ENCODE data around the gene CLEC11A. TPM values are rescaled to one million over a fixed set of nuclear protein-coding genes. Genes with fewer than 3 reads are reported as not detected.

Gene CLEC11A
- total and polyA plus RNA-seq, 2 of the 8 experiments (the other 6 are each of a cell fraction or from before 2014, with no cell fraction given) = 4.3 to 17.4 TPM

GRCh38 chr19:50702158-50702870 is 20.9 kb upstream of the CLEC11A start:
- Histone ChIP-seq H3K4me1 (replicated peaks in 1 of 4; ENCODE audit: control insufficient read depth in 3 of 4, insufficient read depth in 4 of 4, low read length in 3 of 4) (peaks cover 0 to 3% (median 0%) of the 10 kb centered on the region in 4 experiments; a peak in 3 of 7 replicates), H3K4me3 (ENCODE audit: extremely low read depth in 1 of 4, insufficient read depth in 2 of 4, low read depth in 3 of 4, low read length in 4 of 4) (no peak overlapping the region), H2AFZ (ENCODE audit: low read length) (no peak overlapping the region), H2BK120ac (replicated peaks; ENCODE audit: low read depth, low read length) (no peak overlapping the region), H3K18ac (ENCODE audit: extremely low read depth, low read length) (no peak overlapping the region), H3K56ac (replicated peaks; ENCODE audit: insufficient read length, low read depth, low read length) (no peak overlapping the region), H4K91ac (replicated peaks; ENCODE audit: insufficient read length, low read length) (no peak overlapping the region), H3K9me3 (ENCODE audit: insufficient read depth in 2 of 2, low read depth in 1 of 2, low read length in 1 of 2) (no peaks in the 10 kb centered on the region), H2AK5ac (ENCODE audit: low read depth, low read length) (no peak overlapping the region), H4K20me1 (replicated peaks in 1 of 2; ENCODE audit: control insufficient read depth in 1 of 2, insufficient read depth in 2 of 2, low read length in 2 of 2) (peaks cover 0 to 4% of the 10 kb centered on the region in 2 experiments), H3K23me2 (ENCODE audit: low read depth, low read length) (peaks cover 6% of the 10 kb centered on the region; the same call in 1 of the 2 replicates), H2BK12ac (ENCODE audit: low read depth, low read length) (no peak overlapping the region), H3K27ac (ENCODE audit: low read depth, low read length) (no peak overlapping the region), H3K14ac (ENCODE audit: insufficient read length) (no peak overlapping the region), H3K9ac (replicated peaks in 1 of 4; ENCODE audit: extremely low read depth in 1 of 4, low read depth in 3 of 4, low read length in 3 of 4) (no peak overlapping the region), H2BK20ac (ENCODE audit: low read length) (no peak overlapping the region), H3K36me3 (ENCODE audit: control insufficient read depth in 2 of 4, insufficient read depth in 4 of 4, low read length in 3 of 4) (no peaks in the 10 kb centered on the region), H3K27me3 (replicated peaks in 1 of 4; ENCODE audit: control insufficient read depth in 3 of 4, extremely low read depth in 1 of 4, insufficient read depth in 3 of 4, low read length in 3 of 4) (peaks cover 0 to 34% (median 25%) of the 10 kb centered on the region in 4 experiments; a peak in 6 of 7 replicates), H2BK5ac (ENCODE audit: low read depth, low read length) (no peak overlapping the region), H4K8ac (ENCODE audit: extremely low read depth, insufficient read depth, low read length) (no peak overlapping the region), H3K79me2 (ENCODE audit: control insufficient read depth in 1 of 2, insufficient read depth in 2 of 2, low read length in 2 of 2) (no peaks in the 10 kb centered on the region), H3K79me1 (ENCODE audit: low read depth, low read length) (no peaks in the 10 kb centered on the region; the same call in 1 of the 2 replicates), H4K5ac (ENCODE audit: insufficient read length, low read depth, low read length) (no peak overlapping the region), H3K23ac (ENCODE audit: insufficient read length) (no peak overlapping the region), H2BK15ac (ENCODE audit: low read length) (no peak overlapping the region), H3K4me2 (ENCODE audit: insufficient read depth in 1 of 2, low read depth in 2 of 2, low read length in 2 of 2) (no peak overlapping the region), H3K4ac (replicated peaks; ENCODE audit: insufficient read length, low read depth, low read length) (no peak overlapping the region)
- ChIA-PET CTCF (ENCODE audit: partially characterized antibody) (interaction anchor here (0.8 to 7.0 kb wide), 11 partner anchors 10 to 345 kb away, joined by 3 to 170 read pairs (median 16); partner anchors contain the start of genes CLEC11A and SHANK1), POLR2A (ENCODE audit: partially characterized antibody) (interaction anchor here (0.5 to 5.4 kb wide), 5 partner anchors 15 to 356 kb away, joined by 3 to 34 read pairs (median 3); no protein-coding TSS in a partner anchor)
- FAIRE-seq = no peak
- no peak for DNase-seq (ENCODE audit: low read depth in 1 of 2, low spot score in 2 of 2)
- 84% methylated on average over 9 of the region's 23 CpGs; no CpG with 5 or more reads in 1 of the 2 experiments for WGBS, 2 experiments (ENCODE audit: extremely low coverage in 1 of 2, insufficient coverage in 1 of 2, insufficient read length in 1 of 2, insufficient replicate concordance in 2 of 2, low coverage in 1 of 2, low lambda C conversion rate in 2 of 2, missing lambda C conversion rate in 1 of 2)
- TF ChIP-seq TAF1 (IDR thresholded peaks at IDR 0.05; ENCODE audit: low read depth, low read length) (no peak), USF2 (IDR thresholded peaks at IDR 0.05; ENCODE audit: low read length) (no peak), E2F6 (IDR thresholded peaks at IDR 0.05) (no peak), NANOG (IDR thresholded peaks at IDR 0.05; ENCODE audit: insufficient read depth, low read depth, low read length, poor library complexity, severe bottlenecking) (no peak), POLR2A (IDR thresholded peaks at IDR 0.05; ENCODE audit: control extremely low read depth in 1 of 2, low read depth in 2 of 2, low read length in 2 of 2) (no peak), SRF (IDR thresholded peaks at IDR 0.05; ENCODE audit: low read depth, low read length) (no peak), CREB1 (IDR thresholded peaks at IDR 0.05) (no peak), CTBP2 (IDR thresholded peaks at IDR 0.05; ENCODE audit: borderline replicate concordance, insufficient read depth, insufficient read length, low read length) (no peak), RXRA (IDR thresholded peaks at IDR 0.05; ENCODE audit: insufficient read depth, low read depth, low read length) (no peak), CHD2 (IDR thresholded peaks at IDR 0.05; ENCODE audit: low read length) (no peak)
